Stomach (tissue), 4 donors: ENCODE measurements around the gene TEAD4.

ENCODE experiments used
- EP300 ChIP-seq: sonication (generic); formaldehyde crosslinking; IDR thresholded peaks from one replicate; pipeline ENCODE4 v1.6.1; 2017; ENCODE audit warnings: antibody characterized with exemption
- TF ChIP-seq, protein P1 (sequence below), 7 experiments: fragments of 450-650 bp in 4 of 7; fragments of 200-600 bp in 3 of 7; sonication (generic) in 3 of 7; IDR thresholded peaks; one replicate each; pipeline ENCODE4 v1.5.1; 2016 to 2019; ENCODE audit warnings: antibody characterized with exemption in 7 of 7, control low read depth in 2 of 7, mild to moderate bottlenecking in 1 of 7

DNA sequence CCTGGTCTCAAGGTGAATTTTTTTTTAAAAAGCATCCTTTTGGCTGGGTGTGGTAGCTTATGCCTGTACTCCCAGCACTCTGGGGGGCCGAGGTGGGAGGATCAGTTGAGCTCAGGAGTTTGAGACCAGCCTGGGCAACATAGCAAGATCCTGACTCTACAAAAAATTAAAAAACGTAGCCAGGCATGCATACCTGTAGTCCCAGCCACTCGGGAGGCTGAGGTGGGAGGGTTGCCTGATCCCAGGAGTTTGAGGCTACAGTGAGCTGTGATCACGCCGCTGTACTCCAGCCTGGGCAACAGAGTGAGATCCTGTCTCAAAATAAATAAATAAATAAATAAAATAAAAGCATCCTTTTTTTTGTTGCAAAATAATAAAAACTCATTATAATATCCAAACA lies 130.4 kb downstream of the TEAD4 start:
- TF ChIP-seq, protein P1, sequence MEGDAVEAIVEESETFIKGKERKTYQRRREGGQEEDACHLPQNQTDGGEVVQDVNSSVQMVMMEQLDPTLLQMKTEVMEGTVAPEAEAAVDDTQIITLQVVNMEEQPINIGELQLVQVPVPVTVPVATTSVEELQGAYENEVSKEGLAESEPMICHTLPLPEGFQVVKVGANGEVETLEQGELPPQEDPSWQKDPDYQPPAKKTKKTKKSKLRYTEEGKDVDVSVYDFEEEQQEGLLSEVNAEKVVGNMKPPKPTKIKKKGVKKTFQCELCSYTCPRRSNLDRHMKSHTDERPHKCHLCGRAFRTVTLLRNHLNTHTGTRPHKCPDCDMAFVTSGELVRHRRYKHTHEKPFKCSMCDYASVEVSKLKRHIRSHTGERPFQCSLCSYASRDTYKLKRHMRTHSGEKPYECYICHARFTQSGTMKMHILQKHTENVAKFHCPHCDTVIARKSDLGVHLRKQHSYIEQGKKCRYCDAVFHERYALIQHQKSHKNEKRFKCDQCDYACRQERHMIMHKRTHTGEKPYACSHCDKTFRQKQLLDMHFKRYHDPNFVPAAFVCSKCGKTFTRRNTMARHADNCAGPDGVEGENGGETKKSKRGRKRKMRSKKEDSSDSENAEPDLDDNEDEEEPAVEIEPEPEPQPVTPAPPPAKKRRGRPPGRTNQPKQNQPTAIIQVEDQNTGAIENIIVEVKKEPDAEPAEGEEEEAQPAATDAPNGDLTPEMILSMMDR (IDR thresholded peaks at IDR 0.05) = no peak
- no peak for TF ChIP-seq EP300
